ENCODE measurements around the gene DAND5. TPM values are rescaled to one million over a fixed set of nuclear protein-coding genes. Genes with fewer than 3 reads are reported as not detected.

DAND5 gene
- total RNA-seq, 1 donor from 2014 or later = not detected

DNA sequence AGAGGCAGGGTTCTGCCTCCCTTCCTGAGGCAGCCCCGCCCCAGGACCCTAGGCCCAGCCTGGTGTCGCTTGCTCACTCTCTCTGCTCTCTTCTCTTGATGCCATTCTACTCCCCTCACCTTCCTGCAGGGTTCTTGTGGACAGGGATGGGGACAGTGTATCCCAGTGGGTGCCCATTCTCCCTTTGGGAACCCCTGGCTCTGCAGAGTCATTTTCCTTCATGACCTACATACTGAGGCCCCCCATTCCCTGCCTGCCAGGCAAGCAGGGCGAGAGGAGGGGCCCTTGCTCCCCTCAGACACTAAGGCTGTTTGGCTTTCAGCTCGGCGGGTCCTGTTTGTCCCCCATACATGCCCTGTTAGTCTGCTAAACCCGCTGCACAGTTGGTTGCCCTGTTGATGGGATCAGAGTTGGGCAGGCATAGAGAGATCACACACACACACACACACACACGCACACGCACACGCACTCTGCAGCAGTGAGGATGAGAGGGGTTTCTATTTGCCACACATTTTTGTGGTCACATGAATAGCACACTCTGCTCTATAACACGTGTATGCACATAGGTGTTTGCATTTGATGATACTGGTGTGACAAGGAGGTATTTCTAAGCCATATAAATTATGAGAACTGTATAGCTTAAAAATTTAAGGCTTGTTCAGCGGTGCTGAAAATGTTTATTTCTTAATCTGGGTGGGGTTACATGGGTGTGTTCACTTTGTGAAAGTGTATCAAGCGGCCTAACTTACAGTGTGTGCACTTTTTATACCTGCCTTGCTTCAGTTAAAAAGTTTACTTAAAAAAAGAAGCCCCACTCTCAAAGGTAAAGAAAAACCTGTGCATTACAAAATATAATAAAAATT, 46.2 kb downstream of the DAND5 start:
- Mint-ChIP-seq H3K36me3 (ENCODE audit: low read depth, unreplicated experiment) (no peaks in the 10 kb centered on the region), H3K4me3 (ENCODE audit: unreplicated experiment) (no peak overlapping the region), H3K9me3 (ENCODE audit: unreplicated experiment) (peaks cover 10% of the 10 kb centered on the region), H3K4me1 (ENCODE audit: low read depth, unreplicated experiment) (peaks cover 38% of the 10 kb centered on the region), H3K27ac (ENCODE audit: unreplicated experiment) (no peak overlapping the region), H3K27me3 (ENCODE audit: low read depth, unreplicated experiment) (peaks cover 84% of the 10 kb centered on the region)
- Histone ChIP-seq H3K79me2 (ENCODE audit: insufficient read depth, low read length) (peaks cover 96% of the 10 kb centered on the region), H3K4me2 (ENCODE audit: low read length) (peak overlapping the region; percentile 87), H3K27ac (ENCODE audit: low read depth, low read length) (peak overlapping the region; percentile 40), H3K27me3 (ENCODE audit: insufficient read depth, low read length) (no peaks in the 10 kb centered on the region), H3K9me3 (ENCODE audit: insufficient read depth, low read depth, low read length) (no peaks in the 10 kb centered on the region), H3K9ac (ENCODE audit: low read length) (peak overlapping the region; percentile 55), H3K4me1 (ENCODE audit: insufficient read depth, low read length) (peaks cover 88% of the 10 kb centered on the region), H3K36me3 (ENCODE audit: insufficient read depth, low read length) (no peaks in the 10 kb centered on the region), H3K4me3 (ENCODE audit: insufficient read depth, low read depth, low read length) (no peak overlapping the region), H4K20me1 (ENCODE audit: insufficient read depth, low read length) (peaks cover 15% of the 10 kb centered on the region), H2AFZ (ENCODE audit: low read depth, low read length) (no peak overlapping the region)
- peak; percentile 81 for DNase-seq (ENCODE audit: low read depth)
- FAIRE-seq = no peak
- TF ChIP-seq, protein P1, sequence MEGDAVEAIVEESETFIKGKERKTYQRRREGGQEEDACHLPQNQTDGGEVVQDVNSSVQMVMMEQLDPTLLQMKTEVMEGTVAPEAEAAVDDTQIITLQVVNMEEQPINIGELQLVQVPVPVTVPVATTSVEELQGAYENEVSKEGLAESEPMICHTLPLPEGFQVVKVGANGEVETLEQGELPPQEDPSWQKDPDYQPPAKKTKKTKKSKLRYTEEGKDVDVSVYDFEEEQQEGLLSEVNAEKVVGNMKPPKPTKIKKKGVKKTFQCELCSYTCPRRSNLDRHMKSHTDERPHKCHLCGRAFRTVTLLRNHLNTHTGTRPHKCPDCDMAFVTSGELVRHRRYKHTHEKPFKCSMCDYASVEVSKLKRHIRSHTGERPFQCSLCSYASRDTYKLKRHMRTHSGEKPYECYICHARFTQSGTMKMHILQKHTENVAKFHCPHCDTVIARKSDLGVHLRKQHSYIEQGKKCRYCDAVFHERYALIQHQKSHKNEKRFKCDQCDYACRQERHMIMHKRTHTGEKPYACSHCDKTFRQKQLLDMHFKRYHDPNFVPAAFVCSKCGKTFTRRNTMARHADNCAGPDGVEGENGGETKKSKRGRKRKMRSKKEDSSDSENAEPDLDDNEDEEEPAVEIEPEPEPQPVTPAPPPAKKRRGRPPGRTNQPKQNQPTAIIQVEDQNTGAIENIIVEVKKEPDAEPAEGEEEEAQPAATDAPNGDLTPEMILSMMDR (IDR thresholded peaks at IDR 0.05; ENCODE audit: insufficient read depth, low read depth, low read length) = no peak
- no peak for TF ChIP-seq EZH2 (IDR thresholded peaks at IDR 0.05; ENCODE audit: insufficient read depth, low read length)

DNA sequence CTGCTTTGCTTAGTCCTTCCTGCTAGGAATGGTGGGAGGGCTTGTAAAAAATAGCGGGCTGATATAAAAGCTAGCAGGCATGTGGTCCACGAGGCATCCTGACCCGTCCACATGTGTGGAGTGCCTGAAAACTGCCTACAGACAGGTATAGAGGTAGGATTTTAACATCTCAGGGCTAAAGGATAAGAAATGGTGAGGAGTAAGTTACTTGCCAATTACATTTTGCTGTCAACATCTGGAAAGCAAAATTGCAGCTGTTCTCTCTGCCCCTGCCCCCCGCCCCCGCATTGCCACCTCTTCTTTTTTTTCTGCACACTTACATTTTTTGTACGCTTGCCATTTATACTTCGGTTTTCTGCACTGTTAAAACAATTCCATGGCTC, 46.9 kb downstream of the DAND5 start:
- Mint-ChIP-seq H3K36me3 (ENCODE audit: low read depth, unreplicated experiment) (no peaks in the 10 kb centered on the region), H3K4me1 (ENCODE audit: low read depth, unreplicated experiment) (peaks cover 38% of the 10 kb centered on the region), H3K27ac (ENCODE audit: unreplicated experiment) (no peak overlapping the region), H3K4me3 (ENCODE audit: unreplicated experiment) (no peak overlapping the region), H3K27me3 (ENCODE audit: low read depth, unreplicated experiment) (peaks cover 86% of the 10 kb centered on the region), H3K9me3 (ENCODE audit: unreplicated experiment) (peaks cover 10% of the 10 kb centered on the region)
- H3K27ac ChIP-seq (ENCODE audit: low read depth, low read length) = peak overlapping the region; percentile 5
- H3K27me3 ChIP-seq (ENCODE audit: insufficient read depth, low read length) = no peaks in the 10 kb centered on the region
- no peak for TF ChIP-seq EZH2 (IDR thresholded peaks at IDR 0.05; ENCODE audit: insufficient read depth, low read length)
- TF ChIP-seq, protein P1 (IDR thresholded peaks at IDR 0.05; ENCODE audit: insufficient read depth, low read depth, low read length) = no peak
- H4K20me1 ChIP-seq (ENCODE audit: insufficient read depth, low read length) = peaks cover 14% of the 10 kb centered on the region
- DNase-seq (ENCODE audit: low read depth) = no peak
- no peak overlapping the region for H3K4me3 ChIP-seq (ENCODE audit: insufficient read depth, low read depth, low read length)
- FAIRE-seq = no peak
- peak overlapping the region; percentile 77 for H3K9ac ChIP-seq (ENCODE audit: low read length)
- no peak overlapping the region for H2AFZ ChIP-seq (ENCODE audit: low read depth, low read length)
- H3K9me3 ChIP-seq (ENCODE audit: insufficient read depth, low read depth, low read length) = no peaks in the 10 kb centered on the region
- H3K36me3 ChIP-seq (ENCODE audit: insufficient read depth, low read length) = no peaks in the 10 kb centered on the region
- peaks cover 96% of the 10 kb centered on the region for H3K79me2 ChIP-seq (ENCODE audit: insufficient read depth, low read length)
- peaks cover 87% of the 10 kb centered on the region for H3K4me1 ChIP-seq (ENCODE audit: insufficient read depth, low read length)
- peak overlapping the region; percentile 87 for H3K4me2 ChIP-seq (ENCODE audit: low read length)

Measured in astrocyte (in vitro differentiated cells and primary cell).